NT2/D1 (cell line): ENCODE data around the gene SLC2A13.

Source experiments
- SUZ12 ChIP-seq: IDR thresholded peaks from 2 replicates; pipeline ENCODE4 v1.6.1; 2011; ENCODE audit not compliant: insufficient read length, insufficient read depth; ENCODE audit errors: extremely low read depth
- YY1 ChIP-seq: IDR thresholded peaks from 2 replicates; pipeline ENCODE4 v1.6.1; 2011; ENCODE audit not compliant: insufficient read length, insufficient read depth
- ZNF274 ChIP-seq: IDR thresholded peaks from 2 replicates; pipeline ENCODE4 v1.6.1; 2011; ENCODE audit warnings: mild to moderate bottlenecking, low read depth, low read length

DNA sequence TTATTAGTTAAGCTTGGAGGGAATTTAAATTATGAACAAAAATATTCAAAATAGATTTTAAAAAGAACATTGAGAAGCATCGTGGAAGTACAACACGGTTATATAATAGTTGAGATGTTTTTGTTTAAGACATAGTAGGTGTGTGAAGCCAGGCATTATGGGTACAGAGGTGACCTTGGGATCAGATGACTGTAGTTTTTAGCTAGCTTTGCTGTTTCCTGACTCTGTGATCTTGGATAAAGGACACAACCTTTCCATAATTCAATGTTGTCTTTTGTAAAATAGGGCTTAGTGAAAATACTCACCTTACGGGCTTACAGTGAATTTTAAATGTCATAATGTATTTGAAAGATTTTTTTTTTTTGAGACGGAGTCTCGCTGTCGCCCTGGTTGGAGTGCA is 239.7 kb downstream of the SLC2A13 start:
- TF ChIP-seq ZNF274 (no peak), YY1 (no peak), SUZ12 (no peak)
